22Rv1 (cell line): ENCODE measurements around the gene MCM10.
"Not testable (repeated sequence)": the region's sequence is repeated elsewhere in the genome, so short reads cannot be mapped to it uniquely, and the experiment has no call there.

Experiments used
- ZFX ChIP-seq: fragments of 450-650 bp; IDR thresholded peaks from 2 replicates; pipeline ENCODE4 v1.6.1; 2017; ENCODE audit warnings: antibody characterized with exemption, borderline replicate concordance
- TF ChIP-seq, protein P1 (sequence below): fragments of 450-650 bp; IDR thresholded peaks from 2 replicates; pipeline ENCODE4 v1.5.1; 2017; ENCODE audit warnings: mild to moderate bottlenecking

DNA sequence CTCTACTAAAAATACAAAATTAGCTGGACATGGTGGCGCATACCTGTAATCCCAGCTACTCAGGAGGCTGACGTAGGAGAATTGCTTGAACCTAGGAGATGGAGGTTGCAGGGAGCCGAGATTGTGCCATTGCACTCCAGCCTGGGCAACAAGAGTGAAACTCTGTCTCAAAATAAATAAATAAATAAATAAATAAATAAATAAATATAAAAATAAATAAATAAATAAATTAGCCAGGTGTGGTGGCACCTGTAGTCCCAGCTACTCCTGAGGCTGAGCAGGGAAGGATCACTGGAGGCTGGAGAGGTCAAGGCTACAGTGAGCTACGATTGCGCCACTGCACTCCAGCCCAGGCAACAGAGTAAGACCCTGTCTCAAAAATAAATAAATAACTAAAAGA lies 80.9 kb downstream of the MCM10 start:
- TF ChIP-seq, protein P1, sequence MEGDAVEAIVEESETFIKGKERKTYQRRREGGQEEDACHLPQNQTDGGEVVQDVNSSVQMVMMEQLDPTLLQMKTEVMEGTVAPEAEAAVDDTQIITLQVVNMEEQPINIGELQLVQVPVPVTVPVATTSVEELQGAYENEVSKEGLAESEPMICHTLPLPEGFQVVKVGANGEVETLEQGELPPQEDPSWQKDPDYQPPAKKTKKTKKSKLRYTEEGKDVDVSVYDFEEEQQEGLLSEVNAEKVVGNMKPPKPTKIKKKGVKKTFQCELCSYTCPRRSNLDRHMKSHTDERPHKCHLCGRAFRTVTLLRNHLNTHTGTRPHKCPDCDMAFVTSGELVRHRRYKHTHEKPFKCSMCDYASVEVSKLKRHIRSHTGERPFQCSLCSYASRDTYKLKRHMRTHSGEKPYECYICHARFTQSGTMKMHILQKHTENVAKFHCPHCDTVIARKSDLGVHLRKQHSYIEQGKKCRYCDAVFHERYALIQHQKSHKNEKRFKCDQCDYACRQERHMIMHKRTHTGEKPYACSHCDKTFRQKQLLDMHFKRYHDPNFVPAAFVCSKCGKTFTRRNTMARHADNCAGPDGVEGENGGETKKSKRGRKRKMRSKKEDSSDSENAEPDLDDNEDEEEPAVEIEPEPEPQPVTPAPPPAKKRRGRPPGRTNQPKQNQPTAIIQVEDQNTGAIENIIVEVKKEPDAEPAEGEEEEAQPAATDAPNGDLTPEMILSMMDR = not testable (repeated sequence)
- not testable (repeated sequence) for TF ChIP-seq ZFX
